Measurements from ENCODE around the gene SNX20. TPM values are rescaled to one million over a fixed set of nuclear protein-coding genes. Genes with fewer than 3 reads are reported as not detected.
A peak's percentile ranks its signal among the peaks of the same experiment; 100 is the strongest.

SNX20 gene, protein sequence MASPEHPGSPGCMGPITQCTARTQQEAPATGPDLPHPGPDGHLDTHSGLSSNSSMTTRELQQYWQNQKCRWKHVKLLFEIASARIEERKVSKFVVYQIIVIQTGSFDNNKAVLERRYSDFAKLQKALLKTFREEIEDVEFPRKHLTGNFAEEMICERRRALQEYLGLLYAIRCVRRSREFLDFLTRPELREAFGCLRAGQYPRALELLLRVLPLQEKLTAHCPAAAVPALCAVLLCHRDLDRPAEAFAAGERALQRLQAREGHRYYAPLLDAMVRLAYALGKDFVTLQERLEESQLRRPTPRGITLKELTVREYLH
- 27.1 and 29.2 TPM in 2 replicates for total RNA-seq (2013; cell fraction: nucleolus; rRNA removed)
- total RNA-seq (2014; rRNA removed) = 21.9 and 22.3 TPM in 2 replicates
- total RNA-seq (2014; rRNA removed; fragmentation: Illumina TruSeq; extraction: Trizol) = 20.2 and 21.9 TPM in 2 replicates
- total RNA-seq (2021) = 21.4 and 24.1 TPM in 2 replicates
- polyA plus RNA-seq (2011; ENCODE audit: low read depth) = 8.8 TPM
- polyA plus RNA-seq (2011; rRNA removed) = 24.3 and 30.8 TPM in 2 replicates
- polyA plus RNA-seq (2011; cell fraction: cytosol; rRNA removed) = 28.4 and 32.0 TPM in 2 replicates
- polyA plus RNA-seq (2011; cell fraction: nucleus; rRNA removed) = 25.9 and 28.6 TPM in 2 replicates
- 12.8 and 16.6 TPM in 2 replicates for polyA plus RNA-seq (2012)
- 21.4 and 25.0 TPM in 2 replicates for polyA plus RNA-seq (2014; fragmentation: Illumina TruSeq; extraction: Trizol)
- 1 to 10 TPM; 4.6 to 6.9 TPM for polyA plus RNA-seq (2014; fragmentation: Nextera tagmentation; extraction: Ambion mirVana)
- 23.6 and 26.3 TPM in 2 replicates for polyA plus RNA-seq (2014; rRNA removed)
- 10 to 100 TPM; 18.1 to 22.2 TPM for polyA plus RNA-seq (2016; fragmentation: Nextera tagmentation; extraction: Ambion mirVana)
- 17.4 and 23.7 TPM in 2 replicates for polyA minus RNA-seq (2011; rRNA and poly(A)+ RNA removed)
- polyA minus RNA-seq (2011; cell fraction: cytosol; rRNA and poly(A)+ RNA removed) = 11.6 and 14.7 TPM in 2 replicates
- 9.4 and 13.3 TPM in 2 replicates for polyA minus RNA-seq (2011; cell fraction: nucleus; rRNA and poly(A)+ RNA removed)
- percentile 84 among the genes with signal in this experiment for Bru-seq, nascent RNA
- percentile 67 among the genes with signal in this experiment for BruChase-seq, experiment 1, labeled RNA remaining after a 6-hour chase
- BruChase-seq, experiment 2, labeled RNA remaining after a 2-hour chase = percentile 75 among the genes with signal in this experiment
- long read RNA-seq, experiment 1, transcript SNX20-202 (4 exons, 2,904 nt) = major isoform, 27 of 35 reads
- long read RNA-seq, experiment 1, transcript SNX20-201 (4 exons, 3,304 nt) = minor isoform, 6 of 35 reads
- long read RNA-seq, experiment 1, partial matches to known transcripts = 1 of 35 reads
- long read RNA-seq, experiment 1, other reads (novel, unspliced or antisense) = 1 of 35 reads
- long read RNA-seq, experiment 2, transcript SNX20-202 (4 exons, 2,904 nt) = major isoform, 31 of 56 reads
- long read RNA-seq, experiment 2, transcript SNX20-201 (4 exons, 3,304 nt) = minor isoform, 8 of 56 reads
- long read RNA-seq, experiment 2, partial matches to known transcripts = 3 of 56 reads
- long read RNA-seq, experiment 2, other reads (novel, unspliced or antisense) = 14 of 56 reads

DNA sequence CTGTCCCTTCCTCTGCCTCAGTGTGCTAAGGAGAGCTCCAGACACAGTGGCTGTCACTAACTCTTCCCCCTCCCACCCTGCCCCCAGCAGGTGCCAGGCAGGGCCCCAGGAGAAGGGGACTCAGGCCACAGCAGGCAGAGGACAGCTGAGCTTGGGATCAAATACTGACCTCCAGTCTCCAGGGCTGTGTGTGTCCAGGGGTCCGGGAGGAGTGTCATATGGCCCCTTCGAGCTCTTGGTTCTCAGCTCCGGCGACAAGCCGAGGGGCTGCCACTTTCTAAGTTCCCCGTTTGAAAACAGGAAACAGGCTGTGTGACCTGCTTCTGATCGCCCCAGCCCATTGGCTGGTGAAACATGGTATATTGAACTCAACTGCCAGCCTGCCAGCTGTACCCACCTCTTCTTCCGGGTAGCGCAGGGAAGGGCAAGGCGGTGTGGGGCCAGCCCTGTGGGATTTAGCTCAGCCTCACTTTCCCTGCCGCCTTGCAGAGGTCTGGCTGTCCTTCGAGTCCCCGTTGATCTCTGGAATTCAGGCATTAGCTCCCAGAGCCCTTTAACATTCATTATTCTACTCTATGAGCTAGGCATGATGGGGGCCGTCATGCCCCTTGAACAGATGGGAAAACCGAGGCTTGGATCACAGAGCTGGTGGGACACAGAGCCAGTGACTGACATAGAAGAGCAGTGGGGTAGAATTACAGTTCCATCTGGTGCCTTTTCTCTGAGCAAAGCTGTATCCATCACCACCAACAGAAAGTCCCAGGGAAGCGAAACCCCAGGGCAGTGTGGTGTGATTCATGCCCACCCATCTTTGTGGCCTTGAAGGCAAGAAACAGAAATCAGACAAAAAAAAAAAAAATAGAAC is at the start of gene SNX20:
Gene SNX20, minus strand, starts transcription at position 292 of the 865 bp plus-strand sequence. CDS start 3,786 bp downstream, outside the sequence.
- WGBS (ENCODE audit: insufficient coverage, insufficient replicate concordance, low lambda C conversion rate, missing lambda C conversion rate) = under 1% methylated on average over 16 of the region's 16 CpGs
- Histone ChIP-seq H3K27ac (ENCODE audit: control insufficient read depth, insufficient read depth) (peak within 1 kb of the TSS; percentile 84), H3K4me2 (ENCODE audit: control insufficient read depth, insufficient read depth) (peak within 1 kb of the TSS; percentile 88), H3K27me3 (replicated peaks in 1 of 2; ENCODE audit: control insufficient read depth in 2 of 2, insufficient read depth in 2 of 2, low read length in 1 of 2) (no peaks in the 10 kb centered on the region), H3K79me2 (ENCODE audit: control insufficient read depth, insufficient read depth, low read length) (peaks cover 43% of the 10 kb centered on the region), H2AFZ (ENCODE audit: control insufficient read depth, low read depth, low read length) (peak within 1 kb of the TSS; percentile 58), H3K4me3 (peak within 1 kb of the TSS; percentile 72), H3K36me3 (ENCODE audit: control insufficient read depth in 2 of 2, insufficient read depth in 2 of 2, low read length in 1 of 2) (peaks cover 1 to 10% of the 10 kb centered on the region in 2 experiments; a peak in 3 of 4 replicates), H3K9me3 (replicated peaks; ENCODE audit: control insufficient read depth, insufficient read depth, low read length) (no peaks in the 10 kb centered on the region; the same call in 2 of the 3 replicates), H3K4me1 (ENCODE audit: control insufficient read depth, insufficient read depth, low read length) (peaks cover 50% of the 10 kb centered on the region), H3K9ac (ENCODE audit: control insufficient read depth, insufficient read depth, low read length) (peak within 1 kb of the TSS; percentile 78), H4K20me1 (ENCODE audit: control insufficient read depth, insufficient read depth) (no peaks in the 10 kb centered on the region)
- FAIRE-seq (no peak), ATAC-seq (peak; percentile 65), DNase-seq (ENCODE audit: low read depth, low spot score) (peak; percentile 63)
- ChIA-PET SMC1A (ENCODE audit: uncharacterized antibody, unreplicated experiment) (interaction anchor here (0.8 to 24.8 kb wide), 10 partner anchors 8 to 121 kb away, joined by 3 to 600 read pairs (median 8); partner anchors contain the start of genes CYLD and NOD2), POLR2A (interaction anchor here (0.5 to 8.0 kb wide), 15 partner anchors 8 to 942 kb away, joined by 3 to 116 read pairs (median 4); partner anchors contain the start of gene CYLD), RAD21 (ENCODE audit: unreplicated experiment) (interaction anchor here (1.0 to 29.0 kb wide), 7 partner anchors 10 to 125 kb away, joined by 5 to 578 read pairs (median 12); partner anchors contain the start of gene CYLD), CTCF (interaction anchor here (0.6 to 20.9 kb wide), 12 partner anchors 9 to 399 kb away, joined by 3 to 636 read pairs (median 4); partner anchors contain the start of gene CYLD)
- intact Hi-C loops (cut with micrococcal nuclease; ENCODE audit: unreplicated experiment) = loop anchor here (5.0 kb wide), 1 partner anchor 409 kb away; no protein-coding TSS in a partner anchor
- TSS peak; percentile 80 for BruUV-seq (replicated peaks)
- in situ Hi-C loops (cut with MboI) = no loop called here
- TF ChIP-seq NR2C1 (IDR thresholded peaks at IDR 0.05) = peak; percentile 45; the same call in 1 of the 2 replicates
- TF ChIP-seq TAF1 (IDR thresholded peaks at IDR 0.05; ENCODE audit: borderline replicate concordance, low read depth, low read length) = peak; percentile 39; the same call in 1 of the 2 replicates
- peak; percentile 77 for TF ChIP-seq EED (IDR thresholded peaks at IDR 0.05; ENCODE audit: low read depth)
- TF ChIP-seq POLR2A (IDR thresholded peaks at IDR 0.05; ENCODE audit: low read depth, low read length) = peak; percentile 68
- TF ChIP-seq ZNF384 (IDR thresholded peaks at IDR 0.05; ENCODE audit: borderline replicate concordance, low read depth, low read length) = peak; percentile 59; the same call in 1 of the 2 replicates
- peak; percentile 55 for TF ChIP-seq RUNX3 (IDR thresholded peaks at IDR 0.05; ENCODE audit: low read length)
- TF ChIP-seq, protein P1, sequence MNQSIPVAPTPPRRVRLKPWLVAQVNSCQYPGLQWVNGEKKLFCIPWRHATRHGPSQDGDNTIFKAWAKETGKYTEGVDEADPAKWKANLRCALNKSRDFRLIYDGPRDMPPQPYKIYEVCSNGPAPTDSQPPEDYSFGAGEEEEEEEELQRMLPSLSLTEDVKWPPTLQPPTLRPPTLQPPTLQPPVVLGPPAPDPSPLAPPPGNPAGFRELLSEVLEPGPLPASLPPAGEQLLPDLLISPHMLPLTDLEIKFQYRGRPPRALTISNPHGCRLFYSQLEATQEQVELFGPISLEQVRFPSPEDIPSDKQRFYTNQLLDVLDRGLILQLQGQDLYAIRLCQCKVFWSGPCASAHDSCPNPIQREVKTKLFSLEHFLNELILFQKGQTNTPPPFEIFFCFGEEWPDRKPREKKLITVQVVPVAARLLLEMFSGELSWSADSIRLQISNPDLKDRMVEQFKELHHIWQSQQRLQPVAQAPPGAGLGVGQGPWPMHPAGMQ (IDR thresholded peaks at IDR 0.05; ENCODE audit: borderline replicate concordance) = no peak
- peak; percentile 64; the same call in 1 of the 2 replicates for TF ChIP-seq MTA2 (IDR thresholded peaks at IDR 0.05; ENCODE audit: low read depth)
- no peak; the same call in 1 of the 2 replicates for TF ChIP-seq MXI1 (IDR thresholded peaks at IDR 0.05; ENCODE audit: low read depth, low read length)
- TF ChIP-seq ZBTB4 (CRISPR knock-in tag; IDR thresholded peaks at IDR 0.05) = no peak
- TF ChIP-seq IKZF2 (IDR thresholded peaks at IDR 0.05) = peak; percentile 54; a peak in 1 of 4 replicates

Data from GM12878 (cell line).